ENCODE data around the gene DDX4.

DNA sequence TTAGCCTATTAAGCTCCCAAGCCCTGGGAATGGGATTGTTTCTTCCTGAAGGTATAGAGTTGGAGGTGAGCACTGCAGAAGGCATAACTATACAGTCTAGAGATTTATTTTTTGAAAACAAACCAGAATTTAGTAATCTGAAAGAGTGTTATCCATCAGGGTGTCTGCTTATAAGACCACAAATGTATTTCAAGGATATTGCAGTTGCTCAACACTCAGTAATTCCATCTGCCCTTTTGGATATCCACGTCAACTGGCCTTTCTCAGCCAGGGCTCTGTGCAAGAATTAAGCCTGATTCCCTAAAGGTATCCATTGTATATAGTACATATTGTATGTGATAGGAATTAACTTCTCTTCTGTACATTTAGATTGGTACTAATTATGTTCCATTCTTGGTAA, 98.3 kb downstream of the DDX4 start:
- TF ChIP-seq, protein P1, sequence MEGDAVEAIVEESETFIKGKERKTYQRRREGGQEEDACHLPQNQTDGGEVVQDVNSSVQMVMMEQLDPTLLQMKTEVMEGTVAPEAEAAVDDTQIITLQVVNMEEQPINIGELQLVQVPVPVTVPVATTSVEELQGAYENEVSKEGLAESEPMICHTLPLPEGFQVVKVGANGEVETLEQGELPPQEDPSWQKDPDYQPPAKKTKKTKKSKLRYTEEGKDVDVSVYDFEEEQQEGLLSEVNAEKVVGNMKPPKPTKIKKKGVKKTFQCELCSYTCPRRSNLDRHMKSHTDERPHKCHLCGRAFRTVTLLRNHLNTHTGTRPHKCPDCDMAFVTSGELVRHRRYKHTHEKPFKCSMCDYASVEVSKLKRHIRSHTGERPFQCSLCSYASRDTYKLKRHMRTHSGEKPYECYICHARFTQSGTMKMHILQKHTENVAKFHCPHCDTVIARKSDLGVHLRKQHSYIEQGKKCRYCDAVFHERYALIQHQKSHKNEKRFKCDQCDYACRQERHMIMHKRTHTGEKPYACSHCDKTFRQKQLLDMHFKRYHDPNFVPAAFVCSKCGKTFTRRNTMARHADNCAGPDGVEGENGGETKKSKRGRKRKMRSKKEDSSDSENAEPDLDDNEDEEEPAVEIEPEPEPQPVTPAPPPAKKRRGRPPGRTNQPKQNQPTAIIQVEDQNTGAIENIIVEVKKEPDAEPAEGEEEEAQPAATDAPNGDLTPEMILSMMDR (IDR thresholded peaks at IDR 0.05): no peak
- TF ChIP-seq EP300 (IDR thresholded peaks at IDR 0.05): no peak
